HG03442 (cell line): ENCODE data around the gene QTRT2.

Source experiments
- ATAC-seq: cut with Tn5 transposase; IDR thresholded peaks from one replicate; pipeline ENCODE4 v1.9.1; 2021; ENCODE audit warnings: mild to moderate bottlenecking, moderate library complexity; ENCODE audit not compliant: unreplicated experiment

QTRT2 gene

GRCh38 chr3:114119776-114120175, 63.2 kb downstream of the QTRT2 start:
- no peak for ATAC-seq

GRCh38 chr3:114120211-114120610, 63.7 kb downstream of the QTRT2 start:
- ATAC-seq = no peak

- no peak for ATAC-seq
These were observed 65.6 kb downstream of the QTRT2 start for GRCh38 chr3:114122027-114122709.

GRCh38 chr3:114126461-114126860, 69.9 kb downstream of the QTRT2 start:
- ATAC-seq = no peak

GRCh38 chr3:114127517-114127916, 71.0 kb downstream of the QTRT2 start:
- ATAC-seq = no peak

- no peak for ATAC-seq
These were observed 71.7 kb downstream of the QTRT2 start for GRCh38 chr3:114128231-114128630.

- ATAC-seq = no peak
These were observed 72.3 kb downstream of the QTRT2 start for GRCh38 chr3:114128826-114129225.

GRCh38 chr3:114132500-114132899, 76.0 kb downstream of the QTRT2 start:
- no peak for ATAC-seq

GRCh38 chr3:114133947-114134346, 77.4 kb downstream of the QTRT2 start:
- ATAC-seq = no peak
